Keratinocyte (primary cell): Measurements from ENCODE around the gene FBH1. TPM values are rescaled to one million over a fixed set of nuclear protein-coding genes. Genes with fewer than 3 reads are reported as not detected.
"Not testable (repeated sequence)": the region's sequence is repeated elsewhere in the genome, so short reads cannot be mapped to it uniquely, and the experiment has no call there.

Experiments
- DNase-seq: peaks from one replicate; pipeline ENCODE4 v3.0.0-alpha.2; 2011; ENCODE audit warnings: low read depth, missing footprints, low spot score
- FAIRE-seq: peaks from 2 replicates; lab custom pipeline; 2011; peaks lifted over from hg19 to GRCh38; lab: Jason Lieb, UNC
- H2AFZ ChIP-seq: 2 replicates; pipeline ENCODE4 v1.6.0; 2012; ENCODE audit warnings: low read length, control low read depth, inconsistent platforms; ENCODE audit not compliant: control insufficient read depth
- H3K27ac ChIP-seq: 2 replicates; pipeline ENCODE4 v1.5.1; 2011; ENCODE audit warnings: low read length; ENCODE audit not compliant: control insufficient read depth, insufficient read depth
- H3K27me3 ChIP-seq: 3 replicates; pipeline ENCODE4 v1.6.0; 2011; ENCODE audit warnings: low read length; ENCODE audit not compliant: control insufficient read depth, insufficient read depth; ENCODE audit errors: extremely low read depth
- H3K36me3 ChIP-seq, 2 experiments: 2 replicates in 1 of 2; 3 replicates in 1 of 2; pipeline ENCODE4 v1.5.1; 2011; ENCODE audit warnings: low read length in 2 of 2, mild to moderate bottlenecking in 1 of 2; ENCODE audit not compliant: control insufficient read depth in 2 of 2, insufficient read depth in 2 of 2; ENCODE audit errors: extremely low read depth in 1 of 2
- H3K4me1 ChIP-seq: 3 replicates; pipeline ENCODE4 v1.5.1; 2011; ENCODE audit warnings: low read length; ENCODE audit not compliant: control insufficient read depth, insufficient read depth; ENCODE audit errors: extremely low read depth
- H3K4me2 ChIP-seq: 3 replicates; pipeline ENCODE4 v1.6.0; 2011; ENCODE audit warnings: low read depth, low read length; ENCODE audit not compliant: control insufficient read depth, insufficient read depth; ENCODE audit errors: extremely low read depth
- H3K4me3 ChIP-seq, 3 experiments: fragments of 200-600 bp in 1 of 3; sonication (generic) in 1 of 3; 2 replicates in 2 of 3; 3 replicates in 1 of 3; pipeline ENCODE4 v1.5.1; 2011 to 2016; ENCODE audit warnings: low read length in 3 of 3, mild to moderate bottlenecking in 3 of 3, control low read depth in 2 of 3, inconsistent platforms in 1 of 3, low read depth in 1 of 3, mixed read lengths in 1 of 3, mixed run types in 1 of 3, moderate library complexity in 1 of 3; ENCODE audit not compliant: control insufficient read depth in 2 of 3, insufficient read depth in 2 of 3; ENCODE audit errors: extremely low read depth in 1 of 3
- H3K79me2 ChIP-seq: 2 replicates; pipeline ENCODE4 v1.6.0; 2012; ENCODE audit warnings: low read length; ENCODE audit not compliant: control insufficient read depth, insufficient read depth
- H3K9ac ChIP-seq: 3 replicates; pipeline ENCODE4 v1.6.0; 2011; ENCODE audit warnings: low read length; ENCODE audit not compliant: control insufficient read depth, insufficient read depth; ENCODE audit errors: extremely low read depth
- H3K9me1 ChIP-seq: 3 replicates; pipeline ENCODE4 v1.6.0; 2011; ENCODE audit warnings: low read length; ENCODE audit not compliant: control insufficient read depth, insufficient read depth; ENCODE audit errors: extremely low read depth
- H3K9me3 ChIP-seq: 2 replicates; pipeline ENCODE4 v1.5.1; 2012; ENCODE audit warnings: low read depth, low read length; ENCODE audit not compliant: control insufficient read depth
- H4K20me1 ChIP-seq: 3 replicates; pipeline ENCODE4 v1.6.0; 2011; ENCODE audit warnings: low read length; ENCODE audit not compliant: control insufficient read depth, insufficient read depth; ENCODE audit errors: extremely low read depth
- EZH2 ChIP-seq: IDR thresholded peaks from one replicate; pipeline ENCODE4 v1.6.1; 2012; ENCODE audit warnings: inconsistent platforms, mild to moderate bottlenecking, low read length, moderate library complexity
- dilution Hi-C: fragments of 300-500 bp; cut with MboI; formaldehyde crosslinking; loops from one replicate; pipeline ENCODE4 v1.7.0; 2020; ENCODE audit warnings: low sequenced_read_pairs; ENCODE audit not compliant: extremely low pct_ligation_motif_present
- polyA plus RNA-seq, 5 experiments: library from polyadenylated mRNA; depleted of rRNA in 3 of 5; stranded (reverse) in 3 of 5; stranded (forward) in 1 of 5; unstranded in 1 of 5; fragments of >200 nt; gene quantifications; 1 replicate in 1 of 5; 2 replicates in 3 of 5; 3 replicates in 1 of 5; pipeline versions ENCODE4 v1.2.1 to v1.2.3, GENCODE V29; 2011 to 2012; ENCODE audit warnings: missing spikeins in 2 of 5, low read depth in 1 of 5, low replicate concordance in 1 of 5
- TF ChIP-seq, protein P1 (sequence below), 3 experiments: IDR thresholded peaks in 1 of 3; conservative IDR thresholded peaks in 1 of 3; optimal IDR thresholded peaks in 1 of 3; 2 replicates in 2 of 3; 3 replicates in 1 of 3; pipeline versions ENCODE3 to v1.5.1; 2011; ENCODE audit warnings: low read length in 3 of 3, mild to moderate bottlenecking in 3 of 3, moderate library complexity in 2 of 3, control low read depth in 1 of 3, inconsistent platforms in 1 of 3; ENCODE audit not compliant: insufficient read depth in 2 of 3; ENCODE audit errors: extremely low read depth in 1 of 3

Gene FBH1
- polyA plus RNA-seq, 1 donor (not counting 4 experiments of a cell fraction or from before 2014, with no cell fraction given) = 61.8 TPM

DNA sequence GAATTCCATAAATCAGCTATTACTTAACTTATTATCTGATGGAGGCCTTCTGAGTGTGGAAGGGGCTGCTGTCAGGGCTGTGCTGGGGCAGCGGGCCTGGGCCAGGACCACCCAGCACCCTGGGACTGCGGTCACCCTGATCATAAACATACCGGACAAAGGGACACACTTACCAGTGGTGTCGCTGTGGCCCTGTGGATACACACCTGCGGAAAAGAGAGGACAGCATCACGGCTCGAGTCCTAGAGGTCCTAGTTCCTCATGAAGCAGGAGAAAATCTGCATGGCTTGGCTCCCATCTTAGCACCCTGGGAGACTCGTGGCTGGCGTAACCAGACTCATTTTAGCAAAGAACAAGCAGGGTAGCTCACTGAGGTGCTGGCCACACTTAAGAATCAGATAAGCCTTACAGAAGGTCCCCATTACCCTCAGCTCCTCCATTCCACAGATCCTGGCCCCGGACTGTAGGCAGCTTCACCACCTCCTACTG lies 69.6 kb downstream of the FBH1 start:
- DNase-seq = no peak
- no peaks in the 10 kb centered on the region for H3K27me3 ChIP-seq
- H3K9me1 ChIP-seq = no peaks in the 10 kb centered on the region
- H2AFZ ChIP-seq = no peak overlapping the region
- H3K79me2 ChIP-seq = no peaks in the 10 kb centered on the region
- no peaks in the 10 kb centered on the region for H3K36me3 ChIP-seq
- no peaks in the 10 kb centered on the region for H3K9me3 ChIP-seq
- H4K20me1 ChIP-seq = no peaks in the 10 kb centered on the region
- no peak overlapping the region for H3K4me3 ChIP-seq
- H3K9ac ChIP-seq = no peak overlapping the region
- no peak for FAIRE-seq
- no peaks in the 10 kb centered on the region for H3K4me1 ChIP-seq
- no peak overlapping the region for H3K4me2 ChIP-seq
- TF ChIP-seq EZH2 = no peak
- TF ChIP-seq, protein P1, sequence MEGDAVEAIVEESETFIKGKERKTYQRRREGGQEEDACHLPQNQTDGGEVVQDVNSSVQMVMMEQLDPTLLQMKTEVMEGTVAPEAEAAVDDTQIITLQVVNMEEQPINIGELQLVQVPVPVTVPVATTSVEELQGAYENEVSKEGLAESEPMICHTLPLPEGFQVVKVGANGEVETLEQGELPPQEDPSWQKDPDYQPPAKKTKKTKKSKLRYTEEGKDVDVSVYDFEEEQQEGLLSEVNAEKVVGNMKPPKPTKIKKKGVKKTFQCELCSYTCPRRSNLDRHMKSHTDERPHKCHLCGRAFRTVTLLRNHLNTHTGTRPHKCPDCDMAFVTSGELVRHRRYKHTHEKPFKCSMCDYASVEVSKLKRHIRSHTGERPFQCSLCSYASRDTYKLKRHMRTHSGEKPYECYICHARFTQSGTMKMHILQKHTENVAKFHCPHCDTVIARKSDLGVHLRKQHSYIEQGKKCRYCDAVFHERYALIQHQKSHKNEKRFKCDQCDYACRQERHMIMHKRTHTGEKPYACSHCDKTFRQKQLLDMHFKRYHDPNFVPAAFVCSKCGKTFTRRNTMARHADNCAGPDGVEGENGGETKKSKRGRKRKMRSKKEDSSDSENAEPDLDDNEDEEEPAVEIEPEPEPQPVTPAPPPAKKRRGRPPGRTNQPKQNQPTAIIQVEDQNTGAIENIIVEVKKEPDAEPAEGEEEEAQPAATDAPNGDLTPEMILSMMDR (optimal IDR thresholded peaks at IDR 0.05 in 1 of 3, IDR thresholded peaks at IDR 0.05 in 1 of 3, conservative IDR thresholded peaks at IDR 0.05 in 1 of 3; ENCODE audit: extremely low read depth in 1 of 3, insufficient read depth in 2 of 3, low read length in 3 of 3) = no peak
- H3K27ac ChIP-seq = no peak overlapping the region
- dilution Hi-C loops = loop anchor here (25.0 kb wide), 1 partner anchor 128 kb away; the partner anchor contains the start of gene RBM17

DNA sequence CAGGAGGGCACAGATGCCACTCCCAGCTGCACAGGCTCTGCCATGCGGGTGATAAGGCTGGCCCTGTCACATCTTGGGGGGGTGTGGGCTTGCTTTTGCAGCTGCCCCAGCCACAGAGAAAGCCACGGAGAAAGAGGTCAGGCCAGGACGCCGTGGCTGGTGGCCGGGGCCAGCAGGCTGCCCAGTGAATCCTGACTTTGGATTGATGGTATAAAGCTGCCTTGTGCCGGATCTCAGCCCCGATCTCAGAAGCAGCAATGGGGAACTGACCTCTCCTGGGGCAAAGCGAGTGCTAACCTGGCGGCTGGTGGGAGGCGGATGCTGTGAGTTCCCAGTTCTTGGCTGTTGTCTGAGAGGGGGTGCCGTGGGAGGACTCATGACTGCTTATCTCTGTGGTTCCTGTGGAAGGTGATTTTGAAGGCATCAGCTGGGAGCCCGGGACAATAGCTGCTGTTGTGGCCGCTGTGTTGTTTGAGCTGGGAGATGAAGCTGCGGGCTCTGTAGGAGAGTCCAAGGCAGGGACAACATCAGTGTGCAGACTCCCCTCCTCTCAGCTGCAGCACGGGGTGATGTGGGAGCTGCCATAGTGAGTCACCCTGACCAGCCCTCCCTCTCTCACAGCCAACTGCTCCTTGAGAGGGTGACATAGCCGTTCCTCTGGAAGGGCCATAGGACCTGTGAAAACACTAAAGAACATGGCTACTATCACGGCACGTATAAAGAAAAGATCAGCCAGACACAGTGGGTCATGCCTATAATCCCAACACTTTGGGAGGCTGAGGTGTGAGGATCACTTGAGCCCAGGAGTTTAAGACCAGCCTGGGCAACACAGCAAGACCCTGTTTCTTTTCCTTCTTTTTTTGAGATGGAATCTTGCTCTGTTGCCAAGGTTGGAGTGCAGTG lies 70.3 kb downstream of the FBH1 start:
- dilution Hi-C loops = loop anchor here (25.0 kb wide), 1 partner anchor 127 kb away; the partner anchor contains the start of gene RBM17
- no peak overlapping the region for H3K27ac ChIP-seq
- no peaks in the 10 kb centered on the region for H3K9me3 ChIP-seq
- no peak overlapping the region for H3K9ac ChIP-seq
- FAIRE-seq (no peak), DNase-seq (no peak)
- no peak overlapping the region for H3K4me2 ChIP-seq
- no peak overlapping the region for H3K4me3 ChIP-seq
- no peaks in the 10 kb centered on the region for H3K36me3 ChIP-seq
- H2AFZ ChIP-seq = no peak overlapping the region
- no peaks in the 10 kb centered on the region for H3K4me1 ChIP-seq
- no peak for TF ChIP-seq EZH2
- TF ChIP-seq, protein P1 (optimal IDR thresholded peaks at IDR 0.05 in 1 of 3, IDR thresholded peaks at IDR 0.05 in 1 of 3, conservative IDR thresholded peaks at IDR 0.05 in 1 of 3; ENCODE audit: extremely low read depth in 1 of 3, insufficient read depth in 2 of 3, low read length in 3 of 3) = no peak
- H3K27me3 ChIP-seq = no peaks in the 10 kb centered on the region
- no peaks in the 10 kb centered on the region for H3K9me1 ChIP-seq
- H4K20me1 ChIP-seq = no peaks in the 10 kb centered on the region
- H3K79me2 ChIP-seq = no peaks in the 10 kb centered on the region

DNA sequence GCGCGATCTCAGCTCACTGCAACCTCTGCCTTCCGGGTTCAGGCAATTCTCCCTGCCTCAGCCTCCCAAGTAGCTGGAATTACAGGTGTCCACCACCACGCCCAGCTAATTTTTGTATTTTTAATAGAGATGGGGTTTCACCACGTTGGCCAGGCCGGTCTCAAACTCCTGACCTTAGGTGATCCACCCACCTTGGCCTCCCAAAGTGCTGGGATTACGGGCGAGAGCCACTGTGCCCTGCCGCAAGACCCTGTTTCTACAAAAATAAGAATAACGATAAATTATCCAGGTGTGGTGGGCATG lies 70.9 kb downstream of the FBH1 start:
- H3K9me1 ChIP-seq, DNase-seq, H3K27me3 ChIP-seq, H3K36me3 ChIP-seq, H3K79me2 ChIP-seq, H3K4me3 ChIP-seq, H3K4me1 ChIP-seq, H3K4me2 ChIP-seq, H3K9me3 ChIP-seq, H3K27ac ChIP-seq, H4K20me1 ChIP-seq, H3K9ac ChIP-seq, H2AFZ ChIP-seq, FAIRE-seq: not testable (repeated sequence)
- dilution Hi-C loops = loop anchor here (25.0 kb wide), 1 partner anchor 126 kb away; the partner anchor contains the start of gene RBM17
